GM23248 (cell line): ENCODE results near the gene SMC1B. TPM values are rescaled to one million over a fixed set of nuclear protein-coding genes. Genes with fewer than 3 reads are reported as not detected.
A peak's percentile ranks its signal among the peaks of the same experiment; 100 is the strongest.

Experiments used
- DNase-seq: peaks from one replicate; pipeline ENCODE4 v3.0.0-alpha.2; 2015
- H2AFZ ChIP-seq: fragments of 200-600 bp; sonication (generic); 2 replicates; pipeline ENCODE4 v1.6.1; 2016; ENCODE audit warnings: antibody characterized with exemption
- H3F3A ChIP-seq: fragments of 200-600 bp; sonication (generic); 2 replicates; pipeline ENCODE4 v1.6.1; 2016; ENCODE audit warnings: mild to moderate bottlenecking, antibody characterized with exemption, mixed run types; ENCODE audit not compliant: insufficient read depth
- H3K27ac ChIP-seq: fragments of 200-600 bp; sonication (generic); 2 replicates; pipeline ENCODE4 v1.5.1; 2016; ENCODE audit warnings: mild to moderate bottlenecking
- H3K27me3 ChIP-seq: fragments of 200-600 bp; sonication (generic); replicated peaks from 2 replicates; pipeline ENCODE4 v1.6.1; 2016; ENCODE audit warnings: mild to moderate bottlenecking; ENCODE audit not compliant: insufficient read depth
- H3K36me3 ChIP-seq: fragments of 200-600 bp; sonication (generic); 2 replicates; pipeline ENCODE4 v1.6.1; 2016; ENCODE audit warnings: low read depth, mild to moderate bottlenecking
- H3K4me1 ChIP-seq: fragments of 200-600 bp; sonication (generic); 2 replicates; pipeline ENCODE4 v1.6.1; 2016; ENCODE audit warnings: mild to moderate bottlenecking; ENCODE audit not compliant: insufficient read depth
- H3K4me2 ChIP-seq: fragments of 200-600 bp; sonication (generic); one replicate; pipeline ENCODE4 v1.6.1; 2016; ENCODE audit warnings: mild to moderate bottlenecking; ENCODE audit not compliant: unreplicated experiment
- H3K4me3 ChIP-seq: fragments of 200-600 bp; sonication (generic); 2 replicates; pipeline ENCODE4 v1.5.1; 2016; ENCODE audit warnings: mild to moderate bottlenecking
- H3K79me2 ChIP-seq: fragments of 200-600 bp; sonication (generic); 2 replicates; pipeline ENCODE4 v1.6.1; 2016; ENCODE audit warnings: mild to moderate bottlenecking; ENCODE audit not compliant: insufficient read depth
- H3K9ac ChIP-seq: fragments of 200-600 bp; sonication (generic); 2 replicates; pipeline ENCODE4 v1.6.1; 2016; ENCODE audit warnings: mild to moderate bottlenecking
- H3K9me2 ChIP-seq: fragments of 200-600 bp; sonication (generic); 2 replicates; pipeline ENCODE4 v1.6.1; 2016; ENCODE audit warnings: mixed run types, mild to moderate bottlenecking, moderate library complexity; ENCODE audit not compliant: insufficient read depth
- H3K9me3 ChIP-seq: fragments of 200-600 bp; sonication (generic); one replicate; pipeline ENCODE4 v1.6.1; 2017; ENCODE audit warnings: low read depth
- H4K20me1 ChIP-seq: fragments of 200-600 bp; sonication (generic); 2 replicates; pipeline ENCODE4 v1.6.0; 2016; ENCODE audit not compliant: insufficient read depth
- EZH2 ChIP-seq: fragments of 200-600 bp; sonication (generic); IDR thresholded peaks from 2 replicates; pipeline ENCODE4 v1.6.1; 2018; ENCODE audit warnings: antibody characterized with exemption, mild to moderate bottlenecking; ENCODE audit not compliant: insufficient read depth, poor library complexity, severe bottlenecking
- EZH2phosphoT487 ChIP-seq: fragments of 200-600 bp; sonication (generic); IDR thresholded peaks from 2 replicates; pipeline ENCODE4 v1.6.1; 2018; ENCODE audit warnings: antibody characterized with exemption, moderate library complexity, mild to moderate bottlenecking, low read depth; ENCODE audit not compliant: insufficient read depth
- WGBS, 2 experiments: methylation state at CpG; one replicate each; pipeline ENCODE4 v1.1.6; 2015 to 2017; ENCODE audit warnings: low lambda C conversion rate in 2 of 2, low coverage in 1 of 2; ENCODE audit errors: missing lambda C conversion rate in 2 of 2; 5-methylcytosine and 5-hydroxymethylcytosine counted together
- in situ Hi-C: fragments of 300-500 bp; cut with MboI; formaldehyde crosslinking; loops from 2 replicates; pipeline ENCODE4 v1.15.0; 2020
- polyA plus RNA-seq: library from polyadenylated mRNA; unstranded; fragments of >200 nt; fragmentation: Nextera tagmentation; extraction: Ambion mirVana; gene quantifications from 2 replicates; pipeline ENCODE4 v1.2.1, GENCODE V29; 2016
- total RNA-seq: library from RNA; depleted of rRNA; stranded (reverse); fragments of >200 nt; shearing (Covaris generic); gene quantifications from 2 replicates; pipeline ENCODE4 v1.2.3, GENCODE V29; 2014

The SMC1B gene
- total and polyA plus RNA-seq, 2 experiments from 2014 or later: 0.08 TPM; not detected in 1

DNA sequence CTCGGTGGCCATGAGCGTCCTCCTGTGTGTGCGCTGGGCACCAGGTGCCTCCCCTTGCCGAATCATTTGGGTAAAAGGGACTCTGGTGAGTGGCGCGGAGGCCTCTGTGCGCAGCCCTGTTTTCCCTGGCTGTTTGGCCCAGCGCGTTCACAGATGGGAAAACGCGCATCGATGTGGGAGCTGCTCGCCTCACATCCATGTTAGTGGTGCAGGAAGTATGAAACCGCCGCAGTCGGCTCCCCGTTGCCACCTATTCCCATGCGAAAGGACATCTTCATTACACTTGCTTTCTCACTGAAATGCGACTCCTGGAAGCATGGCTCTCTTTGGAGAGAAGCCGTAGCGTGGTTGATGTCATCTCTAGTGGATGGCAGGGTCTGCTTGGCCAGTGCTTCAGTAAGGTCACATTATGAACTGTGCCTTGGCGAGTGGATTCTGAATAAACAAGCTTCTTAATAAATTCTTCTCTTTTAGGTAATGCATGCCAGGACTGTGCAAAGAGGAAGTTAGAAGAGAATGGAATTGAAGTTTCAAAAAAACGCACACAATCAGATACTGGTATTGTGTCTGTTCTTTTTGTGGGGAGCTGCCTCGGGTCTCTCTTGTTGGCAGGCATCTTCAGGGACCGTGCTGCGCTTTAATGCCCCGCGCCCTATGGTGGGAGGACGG lies 77.4 kb downstream of the SMC1B start:
- 0 out of 2 replicates have a peak, but pooled peaks cover 7% of the 10 kb centered on the region for H3F3A ChIP-seq
- H3K4me2 ChIP-seq: no peak overlapping the region
- no peaks in the 10 kb centered on the region for H3K9me2 ChIP-seq
- no peak overlapping the region for H2AFZ ChIP-seq
- TF ChIP-seq EZH2 (no peak), EZH2phosphoT487 (no peak)
- no peaks in the 10 kb centered on the region for H4K20me1 ChIP-seq
- H3K4me3 ChIP-seq: no peak overlapping the region
- WGBS, 2 experiments: 94% methylated on average over 29 of the region's 29 CpGs
- no peaks in the 10 kb centered on the region for H3K79me2 ChIP-seq
- H3K36me3 ChIP-seq: peaks cover under 1% of the 10 kb centered on the region; the same call in 1 of the 2 replicates
- H3K9me3 ChIP-seq: no peaks in the 10 kb centered on the region
- no peaks in the 10 kb centered on the region for H3K27me3 ChIP-seq
- peaks cover 11% of the 10 kb centered on the region for H3K4me1 ChIP-seq
- DNase-seq: no peak
- no peak overlapping the region for H3K9ac ChIP-seq
- no peak overlapping the region for H3K27ac ChIP-seq
- in situ Hi-C loops: no loop called here

DNA sequence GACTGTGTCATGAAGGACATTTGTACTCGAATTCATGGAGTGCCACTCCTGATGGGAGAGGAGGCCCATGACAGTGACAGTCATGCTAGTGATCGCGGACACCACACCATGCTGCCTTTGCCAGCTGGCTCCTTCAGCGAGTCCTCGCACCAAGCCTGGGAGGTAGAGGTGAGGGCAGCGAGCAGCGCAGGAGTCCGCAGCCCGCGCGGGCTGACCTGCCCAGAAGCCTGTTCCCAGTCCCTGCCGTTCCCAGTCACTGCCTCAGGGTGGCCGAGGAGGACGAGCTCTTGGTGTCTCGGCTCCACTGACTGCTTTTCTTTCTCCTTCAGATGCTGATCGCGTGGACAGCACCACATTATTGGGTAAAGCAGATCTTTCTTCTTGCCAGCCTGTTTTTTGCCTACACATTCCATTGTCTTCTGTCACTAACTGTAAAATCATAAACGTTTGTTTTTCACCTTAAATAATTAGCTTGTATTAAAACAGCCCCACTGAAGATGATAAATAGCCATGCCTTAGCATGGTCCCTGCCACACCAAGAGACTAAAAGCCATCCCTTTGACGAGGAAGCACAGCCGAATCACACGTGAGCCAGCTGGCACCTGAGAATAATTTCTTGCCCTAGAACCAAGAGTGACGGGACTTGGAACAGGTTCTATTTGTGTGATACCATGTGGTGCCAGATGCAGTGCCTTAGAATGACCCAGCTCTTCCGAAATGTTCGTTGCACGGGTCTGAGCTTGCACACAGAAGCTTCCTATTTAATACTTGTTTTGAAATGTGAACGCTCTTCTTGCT lies 78.2 kb downstream of the SMC1B start:
- peak; percentile 63 for DNase-seq
- H3K9ac ChIP-seq: no peak overlapping the region

DNA sequence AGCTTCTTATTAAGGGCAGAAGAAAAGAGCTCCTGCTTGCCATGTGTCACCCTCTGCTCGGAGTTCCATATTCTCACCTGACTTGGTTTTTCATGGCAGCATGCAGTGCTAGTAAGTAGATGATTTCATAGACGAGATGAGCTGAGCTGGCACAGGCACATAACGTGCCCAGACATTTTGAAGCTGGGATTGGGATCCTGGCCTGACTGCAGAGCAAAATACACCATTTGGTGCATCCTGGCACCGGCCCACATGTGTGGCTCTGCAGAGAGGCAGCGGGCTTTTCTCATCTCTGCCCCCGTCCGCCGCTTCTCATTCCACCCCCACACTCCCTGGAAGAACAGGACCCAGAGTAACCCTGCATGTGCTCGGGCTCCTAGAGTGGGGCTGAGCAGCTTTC lies 78.9 kb downstream of the SMC1B start:
- no peak for TF ChIP-seq EZH2phosphoT487
- TF ChIP-seq EZH2: no peak
- 0 out of 2 replicates have a peak, but pooled peaks cover 7% of the 10 kb centered on the region for H3F3A ChIP-seq
- no peak for DNase-seq
- H3K4me3 ChIP-seq: no peak overlapping the region
- H2AFZ ChIP-seq: no peak overlapping the region
- 77 to 80% methylated on average over 8 to 9 of the region's 9 CpGs for WGBS, 2 experiments
- in situ Hi-C loops: no loop called here
- no peaks in the 10 kb centered on the region for H3K27me3 ChIP-seq
- no peaks in the 10 kb centered on the region for H4K20me1 ChIP-seq
- H3K4me1 ChIP-seq: peaks cover 11% of the 10 kb centered on the region
- H3K79me2 ChIP-seq: no peaks in the 10 kb centered on the region
- no peaks in the 10 kb centered on the region; the same call in 1 of the 2 replicates for H3K36me3 ChIP-seq
- no peaks in the 10 kb centered on the region for H3K9me2 ChIP-seq
- H3K4me2 ChIP-seq: no peak overlapping the region
- H3K27ac ChIP-seq: no peak overlapping the region
- H3K9me3 ChIP-seq: no peaks in the 10 kb centered on the region
- H3K9ac ChIP-seq: no peak overlapping the region

More for the DNA sequence above, 78.2 kb downstream of the SMC1B start:
- TF ChIP-seq EZH2phosphoT487: no peak
- no peak for TF ChIP-seq EZH2
- Histone ChIP-seq H3K4me2 (no peak overlapping the region), H3K9me2 (no peaks in the 10 kb centered on the region), H3K9me3 (no peaks in the 10 kb centered on the region), H3K79me2 (no peaks in the 10 kb centered on the region), H4K20me1 (no peaks in the 10 kb centered on the region), H3K36me3 (no peaks in the 10 kb centered on the region; the same call in 1 of the 2 replicates), H3K27ac (no peak overlapping the region), H3F3A (0 out of 2 replicates have a peak, but pooled peaks cover 7% of the 10 kb centered on the region), H3K27me3 (no peaks in the 10 kb centered on the region), H3K4me3 (no peak overlapping the region), H2AFZ (no peak overlapping the region), H3K4me1 (peaks cover 11% of the 10 kb centered on the region)
- in situ Hi-C loops: no loop called here
- WGBS, 2 experiments: 50 to 51% methylated on average over 26 of the region's 26 CpGs

DNA sequence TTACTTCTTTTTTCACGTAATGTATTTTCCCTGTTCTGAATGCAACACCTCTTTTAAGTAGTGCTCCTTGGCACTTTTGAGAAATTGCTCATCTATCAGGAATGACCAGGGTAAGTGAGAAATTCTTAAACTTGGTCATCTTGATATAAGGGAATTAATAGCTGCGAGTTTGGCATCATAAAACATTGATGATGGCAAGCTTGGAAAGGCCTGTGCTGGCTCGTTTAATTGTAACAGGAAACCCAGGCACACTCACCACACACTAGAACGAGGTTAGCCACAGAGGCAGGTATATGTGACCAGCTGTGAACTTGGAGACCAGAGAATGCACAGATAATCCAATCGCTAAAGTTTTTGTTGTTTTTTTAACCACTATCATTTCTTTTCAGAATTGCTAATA lies 79.3 kb downstream of the SMC1B start:
- Histone ChIP-seq H3K4me3 (no peak overlapping the region), H3K4me2 (no peak overlapping the region), H2AFZ (no peak overlapping the region), H3K9me2 (no peaks in the 10 kb centered on the region), H3K27ac (no peak overlapping the region), H3K27me3 (no peaks in the 10 kb centered on the region), H3K36me3 (no peaks in the 10 kb centered on the region; the same call in 1 of the 2 replicates), H3K9ac (no peak overlapping the region), H3K4me1 (peaks cover 14% of the 10 kb centered on the region), H3K9me3 (no peaks in the 10 kb centered on the region), H3F3A (0 out of 2 replicates have a peak, but pooled peaks cover 9% of the 10 kb centered on the region), H4K20me1 (no peaks in the 10 kb centered on the region), H3K79me2 (no peaks in the 10 kb centered on the region)
- 25% methylated on average over 5 of the region's 5 CpGs for WGBS, 2 experiments
- no peak for TF ChIP-seq EZH2phosphoT487
- no peak for TF ChIP-seq EZH2
- in situ Hi-C loops: no loop called here
- DNase-seq: peak; percentile 54
